ENCODE results near the gene PDCD7.
"Not testable (repeated sequence)": the region's sequence is repeated elsewhere in the genome, so short reads cannot be mapped to it uniquely, and the experiment has no call there.

PDCD7 gene

DNA sequence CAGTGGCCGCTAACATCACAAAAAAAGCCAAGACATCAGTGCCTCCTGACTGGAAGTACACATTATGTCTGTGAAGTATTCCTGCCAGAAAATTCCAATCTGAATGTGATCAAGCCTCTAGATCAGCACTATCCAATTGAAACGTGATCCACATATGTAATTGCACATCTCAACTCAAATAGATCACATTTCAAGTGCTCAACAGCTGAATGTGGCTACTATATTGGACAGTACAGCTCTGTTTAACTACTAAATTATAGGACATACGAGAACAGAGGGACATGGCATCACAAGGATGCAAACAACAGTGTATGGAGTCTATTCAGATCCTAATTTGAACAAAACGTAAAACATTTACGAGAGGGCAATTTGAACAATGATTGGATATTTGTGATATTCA lies 18.1 kb downstream of the PDCD7 start:
- peak; percentile 30 for DNase-seq (ENCODE audit: low spot score)

DNA sequence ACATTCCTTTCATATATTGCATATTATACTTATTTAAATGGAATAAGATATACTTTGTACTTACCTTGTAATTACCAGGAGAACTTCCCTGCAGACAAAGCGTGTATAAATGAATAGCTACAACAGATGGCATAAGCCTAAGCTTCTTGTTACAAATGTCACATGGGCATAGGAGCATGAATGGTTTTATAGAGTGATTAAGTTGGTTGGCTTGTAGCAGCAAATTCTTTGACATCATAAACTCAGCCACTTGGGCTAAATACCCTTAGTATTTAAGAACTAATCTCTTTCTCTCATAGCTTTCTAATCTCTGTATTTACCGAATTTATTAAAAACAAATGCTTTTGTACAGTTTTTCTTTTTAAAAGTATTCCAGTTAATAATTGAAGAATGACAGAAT lies 18.5 kb downstream of the PDCD7 start, which contains the start of gene UBAP1L:
UBAP1L (minus strand) TSS at position 115 of the 400 bp plus-strand sequence. CDS start 8,985 bp downstream, outside the sequence.
- DNase-seq (ENCODE audit: low spot score): no peak

DNA sequence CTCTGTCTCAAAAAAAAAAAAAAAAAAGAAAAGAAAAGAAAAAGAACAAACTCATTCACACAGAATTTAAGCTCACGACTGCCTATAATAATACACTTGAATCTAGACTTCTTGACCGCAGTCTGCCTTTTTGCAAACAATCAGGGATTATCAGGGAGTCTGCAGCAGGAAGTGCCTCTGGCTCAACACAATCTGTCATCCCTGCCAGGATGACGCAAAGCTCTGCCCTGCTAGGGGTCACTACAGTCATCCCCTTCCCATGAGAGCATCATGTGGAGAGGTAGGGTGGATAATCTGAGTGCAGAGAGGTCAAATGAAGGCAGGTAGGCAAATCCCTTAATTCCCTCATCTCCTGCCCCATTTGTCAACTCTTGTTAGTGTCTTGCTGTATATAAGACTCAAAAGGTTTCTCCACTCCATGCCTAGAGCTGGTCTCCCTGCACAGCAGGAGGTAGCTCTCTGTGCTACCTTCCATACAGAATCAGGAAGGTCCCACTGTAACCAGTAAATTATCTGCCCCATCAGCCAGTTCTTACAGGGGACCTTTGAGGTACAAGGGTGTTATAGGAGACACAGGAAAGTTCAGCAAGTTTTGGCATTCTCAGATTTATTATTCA lies 22.8 kb downstream of the PDCD7 start:
- DNase-seq (ENCODE audit: low spot score): no peak

DNA sequence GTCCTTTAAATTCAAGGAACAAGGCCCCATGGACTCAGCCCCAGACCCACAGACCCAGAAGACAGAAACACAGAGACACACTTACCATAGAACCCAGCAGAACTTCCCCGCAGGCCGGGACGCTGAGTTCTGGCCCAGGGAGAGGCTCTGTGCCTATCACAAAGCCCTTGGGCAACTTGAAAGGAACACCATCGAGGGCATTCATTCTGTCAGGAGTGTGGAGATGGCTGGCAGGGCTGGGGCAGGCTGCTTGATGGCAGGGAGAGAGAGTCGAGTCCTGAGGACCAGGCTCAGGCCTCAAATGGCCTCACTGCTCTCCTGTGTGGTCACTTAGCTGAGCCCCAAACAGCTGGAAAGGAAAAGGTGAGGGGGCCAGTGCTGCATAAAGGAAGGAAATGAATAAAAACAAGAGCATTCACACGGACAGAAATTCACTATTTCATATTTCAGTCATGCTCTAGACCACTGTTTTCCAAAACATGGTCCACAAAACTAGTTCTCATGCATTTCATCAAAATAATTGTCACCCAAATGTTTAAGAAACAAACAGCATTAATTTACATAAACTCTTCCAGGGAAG lies 27.5 kb downstream of the PDCD7 start:
- DNase-seq (ENCODE audit: low spot score): no peak

DNA sequence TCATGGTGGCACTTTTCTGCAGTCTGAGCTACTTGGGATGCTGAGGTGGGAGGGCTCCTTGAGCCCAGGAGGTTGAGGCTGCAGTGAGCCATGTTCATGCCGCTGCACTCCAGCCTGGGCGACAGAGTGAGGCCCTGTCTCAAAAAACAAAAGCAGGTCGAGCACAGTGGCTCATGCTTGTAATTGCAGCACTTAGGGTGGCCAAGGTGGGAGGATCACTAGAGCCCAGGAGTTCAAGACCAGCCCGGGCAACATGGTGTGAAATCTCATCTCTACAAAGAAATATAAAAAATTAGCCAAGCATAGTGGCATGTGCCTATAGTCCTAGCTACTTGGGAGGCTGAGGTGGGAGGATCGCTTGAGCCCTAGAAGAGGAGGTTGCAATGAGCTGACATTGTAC lies 28.6 kb downstream of the PDCD7 start:
- DNase-seq (ENCODE audit: low spot score): no peak

DNA sequence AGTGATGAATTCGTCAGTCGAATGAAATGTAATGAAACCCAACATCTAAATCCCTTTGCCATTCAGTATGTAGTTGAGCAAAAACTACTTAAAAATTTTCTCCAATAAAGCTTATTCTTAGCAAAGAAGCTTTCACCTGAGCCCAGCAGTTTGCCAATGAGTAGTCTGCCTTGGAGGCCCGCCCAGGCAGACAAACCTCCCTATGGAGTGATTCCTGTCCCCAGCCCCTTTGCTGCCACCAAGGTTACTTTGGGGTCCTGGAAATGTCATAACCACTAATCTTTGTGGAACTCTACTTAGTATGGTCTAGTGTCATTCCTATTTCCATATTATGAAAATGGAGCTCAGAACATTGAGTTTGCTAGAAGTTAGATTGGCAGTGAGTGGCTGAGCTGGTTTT lies 30.7 kb downstream of the PDCD7 start:
- DNase-seq (ENCODE audit: low spot score): no peak

DNA sequence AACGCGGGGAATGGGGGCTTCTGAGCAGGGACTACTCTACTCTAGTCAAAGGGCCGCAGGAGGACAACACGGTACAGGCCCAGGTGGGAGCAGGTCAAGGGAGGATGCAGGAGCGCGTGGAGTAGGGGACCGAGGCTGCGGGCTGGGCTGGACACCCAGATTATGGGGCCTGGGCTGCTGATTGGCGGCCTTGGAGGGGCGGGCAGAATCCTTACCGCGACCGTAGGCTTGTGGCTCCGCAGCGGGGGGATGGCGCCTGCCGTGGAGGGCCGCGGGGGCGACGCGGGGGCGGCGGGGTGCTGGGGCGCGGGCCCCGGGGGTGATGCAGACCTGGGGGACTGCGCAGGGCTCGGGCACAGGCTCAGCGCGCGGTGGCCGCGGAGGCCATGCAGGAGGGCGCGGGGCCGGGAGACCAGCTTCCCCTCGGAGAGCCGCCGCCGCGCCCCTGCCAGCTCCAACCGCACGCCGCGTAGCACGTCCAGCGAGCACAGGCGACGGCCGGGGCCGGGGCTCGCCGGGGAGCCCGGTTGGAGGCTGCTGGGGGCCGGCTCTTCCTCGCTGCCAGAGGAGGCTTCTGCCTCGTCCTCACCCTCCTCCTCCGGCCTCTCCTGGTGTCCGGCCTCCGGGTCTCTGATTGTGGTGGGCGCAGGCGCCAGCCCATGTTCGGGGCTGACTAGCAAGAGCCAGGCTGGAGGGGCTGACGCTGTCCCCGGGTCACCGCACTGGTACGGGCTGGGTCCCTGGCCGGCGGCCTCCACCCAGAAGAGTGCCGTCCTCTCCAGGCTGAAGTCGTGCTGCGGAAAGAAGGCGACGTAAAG lies 31.5 kb downstream of the PDCD7 start:
- DNase-seq (ENCODE audit: low spot score): no peak

DNA sequence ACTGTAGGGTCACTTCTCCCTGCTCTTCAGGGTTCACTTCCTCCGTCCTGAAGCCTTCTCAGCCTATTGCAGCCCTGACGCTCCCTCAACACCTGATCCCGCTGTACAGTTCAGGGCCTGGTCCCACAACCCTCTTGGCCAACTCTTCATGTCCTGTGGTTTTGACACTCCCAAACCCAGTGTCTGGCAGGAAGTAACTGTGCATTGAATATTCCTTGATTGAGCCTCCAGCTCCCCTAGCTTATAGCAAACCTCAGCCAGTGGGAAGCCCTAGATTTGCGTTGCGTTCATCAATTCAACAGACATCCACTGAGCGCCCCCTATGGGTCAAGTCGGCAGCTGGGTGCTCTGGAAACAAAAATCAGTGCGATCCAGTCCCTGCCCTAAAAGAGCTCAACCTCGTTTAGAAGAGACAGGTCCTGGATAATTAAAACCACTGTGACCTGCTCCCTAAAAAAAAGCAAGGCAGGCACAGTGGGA lies 32.2 kb downstream of the PDCD7 start:
- peak; percentile 55 for DNase-seq (ENCODE audit: low spot score)

DNA sequence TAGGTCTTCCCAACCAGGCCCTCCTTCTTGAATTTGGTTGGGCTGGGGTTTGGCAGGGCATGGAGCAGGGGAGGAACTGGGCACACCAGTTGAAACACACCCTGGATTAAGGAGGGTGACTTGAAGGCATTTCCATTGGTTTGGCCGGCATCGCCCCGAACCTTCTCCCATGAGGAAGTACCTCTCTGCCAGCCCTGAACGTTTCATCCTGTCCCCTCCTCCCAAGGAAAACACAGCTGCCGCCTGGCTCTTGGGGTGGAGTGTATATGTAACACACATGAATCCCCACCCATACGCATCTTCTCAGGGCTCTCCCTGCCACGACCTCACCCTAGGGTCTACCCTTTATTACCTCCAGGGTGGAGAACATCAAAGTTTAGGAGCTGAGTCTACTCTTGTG lies 33.2 kb downstream of the PDCD7 start:
- no peak for DNase-seq (ENCODE audit: low spot score)

DNA sequence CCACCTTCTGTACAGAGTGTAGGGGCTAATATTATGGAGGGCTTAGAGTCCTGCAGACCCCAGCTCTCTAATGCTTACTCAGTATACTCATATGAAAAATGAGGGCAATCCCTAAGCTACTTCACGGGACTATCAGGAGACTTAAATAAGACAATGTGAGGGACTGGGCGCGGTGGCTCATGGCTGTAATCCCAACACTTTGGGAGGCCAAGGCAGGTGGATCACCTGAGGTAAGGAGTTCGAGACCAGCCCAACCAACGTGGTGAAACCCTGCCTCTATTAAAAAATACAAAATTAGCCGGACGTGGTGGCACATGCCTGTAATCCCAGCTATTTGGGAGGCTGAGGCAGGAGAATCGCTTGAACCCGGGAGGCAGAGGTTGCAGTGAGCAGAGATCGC lies 33.8 kb downstream of the PDCD7 start:
- DNase-seq (ENCODE audit: low spot score): not testable (repeated sequence)

DNA sequence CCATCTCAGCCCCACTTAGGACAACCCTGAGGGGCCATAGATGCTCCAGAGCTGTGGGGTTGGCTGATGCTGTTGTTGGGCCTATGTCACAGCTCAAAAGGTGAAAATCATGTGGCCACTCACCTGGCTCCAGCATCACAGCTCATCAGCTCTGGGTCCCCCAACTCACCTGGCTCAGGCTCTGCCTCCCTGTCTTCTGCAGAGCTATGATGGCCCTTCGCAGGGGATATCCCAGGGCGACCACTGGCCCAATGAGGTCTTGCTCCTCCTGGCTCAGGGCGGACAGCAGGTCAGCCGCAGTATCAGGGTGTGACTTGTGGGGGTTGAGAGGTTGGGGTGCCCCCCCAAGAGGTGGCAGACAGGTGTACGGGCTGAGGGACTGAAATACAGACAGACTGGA lies 34.3 kb downstream of the PDCD7 start:
- no peak for DNase-seq (ENCODE audit: low spot score)

DNA sequence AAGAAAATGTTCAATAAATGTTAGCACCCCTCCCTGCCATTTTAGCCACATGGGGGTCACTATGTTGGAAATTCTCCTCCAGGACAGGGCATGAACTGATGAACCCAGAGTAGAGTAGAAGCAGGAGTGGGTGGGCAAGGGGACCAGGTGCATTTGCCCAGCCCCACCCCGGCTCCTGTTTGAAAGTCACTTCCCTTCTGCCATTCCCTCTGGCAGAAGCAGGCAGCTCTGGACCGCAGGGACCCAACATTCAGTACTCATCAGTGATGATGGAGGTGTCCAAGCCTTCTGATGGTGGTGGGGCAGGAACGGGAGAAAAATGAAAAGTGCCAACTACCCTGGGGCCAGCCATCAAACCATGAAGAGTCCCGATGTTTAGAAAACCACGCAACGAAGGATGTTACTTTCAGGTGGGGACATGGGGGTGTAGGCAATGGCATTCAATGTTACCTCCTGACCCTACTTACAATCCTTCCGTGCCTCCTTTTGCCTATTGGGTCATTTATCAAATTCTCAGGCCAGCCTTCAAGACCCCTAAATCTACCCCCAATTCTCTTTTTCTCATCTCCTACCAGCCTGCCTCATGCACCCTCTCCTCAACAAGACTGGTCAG lies 35.9 kb downstream of the PDCD7 start:
- no peak for DNase-seq (ENCODE audit: low spot score)

DNA sequence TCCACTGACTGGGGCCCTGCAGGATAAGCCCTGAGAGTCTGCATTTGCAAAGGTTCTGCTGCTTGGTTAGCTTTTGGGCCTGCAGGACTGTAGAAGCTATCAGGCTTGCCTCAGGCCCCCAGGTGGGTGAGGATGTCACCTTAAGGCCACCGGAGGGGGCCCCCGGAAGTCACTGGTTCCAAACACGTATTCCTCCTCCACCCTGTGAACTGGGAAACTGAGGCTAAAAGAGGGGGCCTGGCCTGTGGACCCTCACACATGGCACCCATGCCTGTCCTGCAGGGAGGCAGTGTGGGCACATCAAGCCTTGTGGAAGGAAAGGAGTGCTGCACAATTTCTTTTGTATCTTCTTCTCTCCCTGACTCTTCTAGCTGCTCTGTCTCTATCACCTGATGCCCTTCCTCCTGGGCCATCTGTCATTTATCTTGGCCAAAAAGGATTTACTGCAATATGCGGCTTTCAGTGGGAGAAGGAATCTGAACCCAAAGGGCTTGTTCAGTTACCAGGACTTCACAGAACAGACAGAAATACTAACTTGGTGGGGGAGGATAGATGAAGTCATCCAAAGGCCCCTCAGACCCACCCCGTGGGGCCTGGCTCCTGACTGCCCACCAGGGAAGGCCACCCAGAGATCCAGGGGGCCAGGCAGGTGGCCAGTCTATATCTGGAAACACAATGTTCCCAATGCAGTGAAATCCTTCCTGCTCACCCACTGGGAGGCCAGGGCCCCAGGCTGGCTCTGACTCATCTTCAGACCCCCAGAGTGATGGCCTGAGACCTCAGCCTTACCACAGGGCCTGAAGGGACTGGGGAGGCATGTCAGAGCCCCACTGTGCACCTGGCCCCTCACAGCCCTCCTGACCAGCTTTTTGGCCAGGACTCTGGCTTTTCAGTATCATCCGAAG lies 36.9 kb downstream of the PDCD7 start:
- DNase-seq (ENCODE audit: low spot score): no peak

DNA sequence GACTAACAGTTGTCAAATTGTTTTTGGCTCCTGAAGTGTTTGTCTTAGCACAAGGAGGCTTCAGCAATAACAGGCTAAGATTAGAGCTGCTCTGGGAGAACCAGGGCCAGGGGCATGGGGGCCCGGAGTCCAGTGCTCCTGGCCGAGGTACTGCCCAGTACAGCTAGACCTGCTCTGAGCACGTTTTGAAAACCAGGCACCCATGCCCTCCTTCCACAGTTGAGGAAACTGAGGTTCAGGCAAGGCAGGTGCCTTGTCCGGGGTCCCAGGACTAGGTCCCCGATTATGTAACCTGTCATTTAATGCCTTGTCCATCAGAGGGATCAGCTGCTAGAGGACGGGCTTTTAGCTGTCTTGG lies 37.9 kb downstream of the PDCD7 start:
- no peak for DNase-seq (ENCODE audit: low spot score)

DNA sequence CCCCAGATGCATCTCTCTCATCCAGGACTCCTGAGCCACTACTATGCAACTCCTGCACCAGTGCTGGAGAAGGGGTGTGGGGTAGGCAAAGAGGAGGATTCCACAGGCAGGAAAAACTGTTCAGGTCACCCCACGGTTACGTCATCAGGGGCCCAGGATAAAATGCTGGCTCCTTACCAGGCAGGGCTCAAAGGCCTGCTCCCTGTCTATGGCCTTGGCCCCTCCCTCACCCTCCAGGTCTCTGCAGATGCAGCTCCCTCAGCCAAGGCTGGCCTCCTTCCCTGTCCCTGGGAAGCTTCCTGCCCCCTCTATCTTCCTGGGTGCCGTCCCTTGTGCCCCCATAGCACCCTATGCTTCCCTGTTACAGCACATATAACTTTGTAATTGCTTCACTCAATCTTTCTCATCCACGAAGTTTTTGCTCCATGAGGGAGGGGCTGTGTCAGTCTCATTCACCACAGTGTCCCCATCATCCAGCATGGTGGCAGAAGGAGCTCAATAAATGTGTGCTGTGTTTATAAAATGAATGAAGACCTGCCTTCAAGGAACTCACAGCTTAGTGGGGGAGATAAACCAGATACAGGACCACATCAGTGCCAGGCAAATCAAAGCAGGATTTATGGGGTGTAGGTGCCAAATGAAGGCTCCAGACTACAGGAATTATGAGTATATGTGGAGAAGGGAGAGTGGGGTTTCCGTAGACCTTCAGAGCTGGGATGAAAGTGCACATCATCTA lies 38.4 kb downstream of the PDCD7 start:
- DNase-seq (ENCODE audit: low spot score): no peak

DNA sequence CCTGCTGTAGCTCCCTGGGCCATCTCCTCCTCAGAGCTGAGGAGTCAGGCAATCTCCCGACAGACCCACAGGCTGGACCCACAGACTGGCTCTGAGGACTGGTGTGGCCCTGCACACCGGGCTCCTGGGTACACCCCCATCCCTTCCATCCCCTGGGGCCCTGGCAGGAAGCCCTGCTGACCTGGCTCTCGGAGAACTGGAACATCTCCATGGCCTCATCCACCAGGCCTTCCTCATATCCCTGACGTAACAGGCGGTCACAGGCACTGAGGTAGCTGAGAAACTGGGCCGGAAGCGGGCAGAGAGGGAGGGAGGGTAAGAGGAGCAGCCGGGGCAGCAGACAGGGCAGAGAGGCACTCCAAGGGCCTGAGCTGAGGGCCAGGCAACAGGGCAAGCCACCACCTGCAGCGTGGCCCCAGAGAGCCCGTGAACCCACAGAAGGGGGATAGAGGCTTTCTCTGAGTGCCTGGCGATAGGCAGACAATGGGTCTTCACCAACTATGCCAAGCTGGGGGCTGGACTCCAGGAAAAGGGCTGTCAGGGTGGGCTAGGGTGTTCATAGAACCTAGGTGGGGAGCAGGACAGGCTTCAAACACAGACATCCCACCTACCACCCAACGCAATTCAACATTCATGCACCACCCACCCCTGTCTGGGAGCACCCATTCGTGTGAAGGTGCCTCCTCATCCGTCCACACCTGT lies 39.2 kb downstream of the PDCD7 start:
- DNase-seq (ENCODE audit: low spot score): no peak

DNA sequence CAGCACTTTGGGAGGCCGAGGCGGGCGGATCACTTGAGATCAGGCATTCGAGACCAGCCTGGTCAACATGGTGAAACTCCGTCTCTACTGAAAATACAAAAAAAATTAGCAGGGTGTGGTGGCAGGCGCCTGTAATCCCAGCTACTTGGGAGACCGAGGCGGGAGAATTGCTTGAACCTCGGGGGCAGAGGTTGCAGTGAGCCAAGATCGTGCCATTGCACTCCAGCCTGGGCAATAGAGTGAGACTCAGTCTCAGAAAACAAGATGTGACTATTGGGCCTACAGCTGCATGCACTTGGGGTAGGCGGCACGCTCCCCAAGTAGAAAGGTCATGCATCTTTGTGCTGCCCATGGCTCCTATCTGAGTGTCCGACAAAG lies 39.8 kb downstream of the PDCD7 start:
- not testable (repeated sequence) for DNase-seq (ENCODE audit: low spot score)

DNA sequence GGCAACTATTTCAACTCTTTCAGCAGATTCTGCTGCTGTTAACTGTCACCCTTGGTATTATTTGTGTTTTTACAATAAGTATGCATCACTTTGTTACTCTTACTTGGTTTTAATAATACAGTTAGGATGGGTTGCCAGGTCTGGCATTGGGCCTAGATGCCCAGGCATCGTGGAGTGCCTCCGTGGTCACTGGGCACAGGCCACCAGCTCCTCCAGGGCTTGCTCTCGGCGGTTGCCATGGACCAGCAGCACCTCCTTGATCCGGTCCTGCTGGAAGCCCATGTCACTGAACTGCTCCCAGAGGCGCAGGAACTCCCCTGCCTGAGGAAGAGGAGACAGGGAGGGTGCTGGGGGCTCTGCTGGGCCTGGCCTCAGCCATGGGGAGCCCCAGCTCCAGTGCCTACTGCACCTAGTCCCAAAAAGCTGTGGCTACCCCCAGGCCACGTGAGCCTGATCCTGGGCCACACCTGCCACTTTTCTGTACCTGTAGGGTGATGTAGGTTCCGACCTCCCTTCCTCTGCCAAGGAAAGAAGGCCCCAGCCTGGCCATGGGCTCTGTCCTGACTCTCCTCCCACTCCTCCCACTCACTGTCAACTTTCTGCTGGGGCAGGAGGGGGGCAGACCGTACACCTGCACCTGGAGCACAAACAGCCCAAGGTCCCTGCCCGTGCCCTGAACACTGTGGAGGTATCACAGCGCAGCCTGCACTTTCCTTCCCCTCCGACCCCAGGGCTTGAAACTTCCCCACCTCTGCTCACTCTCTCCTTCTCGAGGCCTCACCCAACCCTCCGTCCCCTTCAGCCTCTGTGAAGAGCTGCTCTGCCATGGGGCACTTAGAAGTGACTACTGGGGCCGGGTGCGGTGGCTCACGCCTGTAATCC lies 40.5 kb downstream of the PDCD7 start:
- no peak for DNase-seq (ENCODE audit: low spot score)
